B cell (primary cell): Measurements from ENCODE around the gene WWC2. TPM values are rescaled to one million over a fixed set of nuclear protein-coding genes. Genes with fewer than 3 reads are reported as not detected.

Experiments
- ATAC-seq: fragments of 200-7000 bp; cut with Tn5 transposase; one replicate; pipeline ENCODE4 v1.10.0; 2021; ENCODE audit warnings: low read depth, mild to moderate bottlenecking, moderate number of reproducible peaks, moderate library complexity
- CTCF ChIA-PET: fragments of 350-600 bp; sonication (Branson Sonifier 250); formaldehyde crosslinking; loops from one replicate; lab custom pipeline; 2021; ENCODE audit warnings: antibody characterized with exemption, inconsistent platforms; lab: Charles Lee
- POLR2A ChIA-PET: fragments of 350-600 bp; sonication (Branson Sonifier 250); formaldehyde crosslinking; loops from one replicate; lab custom pipeline; 2021; ENCODE audit warnings: antibody characterized with exemption; lab: Charles Lee
- DNase-seq: peaks from one replicate; pipeline ENCODE4 v3.0.0; 2013
- H2AFZ ChIP-seq: 2 replicates; pipeline ENCODE4 v1.6.1; 2012; ENCODE audit warnings: mild to moderate bottlenecking, low read depth, low read length; ENCODE audit not compliant: insufficient read depth, poor library complexity, severe bottlenecking
- H3K27ac ChIP-seq, 2 donors: 1 replicate in 1 of 2; 2 replicates in 1 of 2; pipeline ENCODE4 v1.5.1; 2012 to 2013; ENCODE audit warnings: low read length in 2 of 2, mild to moderate bottlenecking in 2 of 2, moderate library complexity in 1 of 2
- H3K27me3 ChIP-seq, 4 experiments: fragments of 200-600 bp in 1 of 4; sonication (generic) in 1 of 4; replicated peaks in 1 of 4; 1 replicate in 2 of 4; 2 replicates in 2 of 4; pipeline versions ENCODE4 v1.6.1 to v1.7.0; 2013 to 2016; ENCODE audit warnings: low read length in 3 of 4, mild to moderate bottlenecking in 2 of 4, mixed read lengths in 1 of 4, moderate library complexity in 1 of 4; ENCODE audit not compliant: insufficient read depth in 4 of 4, control insufficient read depth in 3 of 4; ENCODE audit errors: control extremely low read depth in 1 of 4
- H3K36me3 ChIP-seq, 2 experiments: replicated peaks in 1 of 2; 1 replicate in 1 of 2; 2 replicates in 1 of 2; pipeline versions ENCODE4 v1.6.1 to v1.7.1; 2013; ENCODE audit warnings: low read length in 1 of 2; ENCODE audit not compliant: insufficient read depth in 2 of 2, control insufficient read depth in 1 of 2; ENCODE audit errors: control extremely low read depth in 1 of 2, extremely low read depth in 1 of 2
- H3K4me1 ChIP-seq, 2 donors: fragments of 200-600 bp in 1 of 2; sonication (generic) in 1 of 2; 1 replicate in 1 of 2; 2 replicates in 1 of 2; pipeline versions ENCODE4 v1.5.1 to v1.6.1; 2013 to 2017; ENCODE audit warnings: low read length in 2 of 2; ENCODE audit not compliant: control insufficient read depth in 2 of 2, insufficient read depth in 2 of 2
- H3K4me2 ChIP-seq: replicated peaks from 2 replicates; pipeline ENCODE3; 2012; ENCODE audit warnings: mild to moderate bottlenecking, low read depth, low read length; ENCODE audit not compliant: poor library complexity, severe bottlenecking
- H3K4me3 ChIP-seq, 5 experiments: fragments of 200-600 bp in 1 of 5; sonication (generic) in 1 of 5; 1 replicate in 3 of 5; 2 replicates in 2 of 5; pipeline versions ENCODE4 v1.5.1 to v1.7.0; 2011 to 2016; ENCODE audit warnings: low read length in 4 of 5, mild to moderate bottlenecking in 4 of 5, low read depth in 2 of 5, control low read depth in 1 of 5, moderate library complexity in 1 of 5; ENCODE audit not compliant: insufficient read depth in 1 of 5; ENCODE audit errors: control extremely low read depth in 1 of 5, extremely low read depth in 1 of 5
- H3K79me2 ChIP-seq: fragments of 200-600 bp; sonication (generic); one replicate; pipeline ENCODE4 v1.6.0; 2016; ENCODE audit warnings: low read length; ENCODE audit not compliant: control insufficient read depth, insufficient read depth
- H3K9ac ChIP-seq: fragments of 200-600 bp; sonication (generic); 2 replicates; pipeline ENCODE4 v1.6.1; 2017; ENCODE audit warnings: mild to moderate bottlenecking, low read length, moderate library complexity
- H3K9me3 ChIP-seq, 3 donors: one replicate each; pipeline versions ENCODE4 v1.6.1 to v1.7.1; 2013; ENCODE audit warnings: low read length in 2 of 3; ENCODE audit not compliant: control insufficient read depth in 2 of 3, insufficient read depth in 1 of 3; ENCODE audit errors: control extremely low read depth in 1 of 3
- H4K20me1 ChIP-seq: 2 replicates; pipeline ENCODE4 v1.6.0; 2012; ENCODE audit warnings: mild to moderate bottlenecking, low read length; ENCODE audit not compliant: insufficient read depth, control insufficient read depth, poor library complexity, severe bottlenecking
- H3K27ac Mint-ChIP-seq: one replicate; pipeline ENCODE4 v1.8.0; 2021; ENCODE audit warnings: mixed read lengths
- H3K27me3 Mint-ChIP-seq: one replicate; pipeline ENCODE4 v1.8.0; 2021; ENCODE audit warnings: mixed read lengths
- H3K4me1 Mint-ChIP-seq: one replicate; pipeline ENCODE4 v1.8.0; 2021; ENCODE audit warnings: mixed read lengths
- H3K4me3 Mint-ChIP-seq: one replicate; pipeline ENCODE4 v1.8.0; 2021; ENCODE audit warnings: mixed read lengths
- H3K9me3 Mint-ChIP-seq: one replicate; pipeline ENCODE4 v1.8.0; 2022; ENCODE audit warnings: mixed read lengths; ENCODE audit not compliant: insufficient read depth
- EZH2 ChIP-seq: IDR thresholded peaks from 2 replicates; pipeline ENCODE4 v1.6.1; 2012; ENCODE audit warnings: borderline replicate concordance, low read depth, mild to moderate bottlenecking, moderate library complexity, low read length; ENCODE audit not compliant: insufficient read depth, poor library complexity, severe bottlenecking
- WGBS: methylation state at CpG from one replicate; pipeline ENCODE4 v1.1.5; 2013; ENCODE audit warnings: missing lambda C conversion rate; ENCODE audit not compliant: insufficient coverage; 5-methylcytosine and 5-hydroxymethylcytosine counted together
- intact Hi-C: fragments of 100-400 bp; cut with micrococcal nuclease; formaldehyde crosslinking; loops from one replicate; pipeline ENCODE4 v1.10.0; 2022
- polyA plus RNA-seq: library from polyadenylated mRNA; depleted of rRNA; stranded (reverse); fragments of >200 nt; gene quantifications from 2 replicates; pipeline ENCODE4 v1.2.3, GENCODE V29; 2012
- total RNA-seq, 2 donors: library from RNA; stranded (reverse); fragments of 120-200 nt in 1 of 2; gene quantifications; 1 replicate in 1 of 2; 2 replicates in 1 of 2; pipeline versions ENCODE4 v1.2.3 to v1.2.4, GENCODE V29; 2013 to 2022
- TF ChIP-seq, protein P1 (sequence below): fragments of 200-600 bp; IDR thresholded peaks from one replicate; pipeline ENCODE4 v1.8.0; 2022; ENCODE audit warnings: antibody characterized with exemption, mild to moderate bottlenecking

The WWC2 gene
- total and polyA plus RNA-seq, 2 donors (not counting 1 experiment from before 2014, with no cell fraction given) = 0.07 to 0.32 TPM

- no peaks in the 10 kb centered on the region for H4K20me1 ChIP-seq
- no peak overlapping the region for H2AFZ ChIP-seq
- H3K4me1 Mint-ChIP-seq = no peaks in the 10 kb centered on the region
- H3K4me1 ChIP-seq = no peaks in the 10 kb centered on the region
- 20% methylated on average over 1 of the region's 3 CpGs for WGBS
- CTCF ChIA-PET = no interaction called here
- no peaks in the 10 kb centered on the region for H3K36me3 ChIP-seq
- no peak for ATAC-seq
- H3K79me2 ChIP-seq = no peaks in the 10 kb centered on the region
- DNase-seq = no peak
- no peak for TF ChIP-seq EZH2
- H3K4me3 Mint-ChIP-seq = no peak overlapping the region
- no peak overlapping the region for H3K4me3 ChIP-seq
- no peaks in the 10 kb centered on the region for H3K27me3 ChIP-seq
- no peak overlapping the region for H3K27ac ChIP-seq
- no peak overlapping the region for H3K9ac ChIP-seq
- intact Hi-C loops = no loop called here
- no peak overlapping the region for H3K27ac Mint-ChIP-seq
- H3K9me3 ChIP-seq = peaks cover 0 to 3% (median 0%) of the 10 kb centered on the region in 3 donors
- no peak overlapping the region for H3K4me2 ChIP-seq
- no peaks in the 10 kb centered on the region for H3K9me3 Mint-ChIP-seq
- POLR2A ChIA-PET = no interaction called here
- peaks cover 12% of the 10 kb centered on the region for H3K27me3 Mint-ChIP-seq
Measured at GRCh38 chr4:183297675-183298074, 198.6 kb downstream of the WWC2 start.

DNA sequence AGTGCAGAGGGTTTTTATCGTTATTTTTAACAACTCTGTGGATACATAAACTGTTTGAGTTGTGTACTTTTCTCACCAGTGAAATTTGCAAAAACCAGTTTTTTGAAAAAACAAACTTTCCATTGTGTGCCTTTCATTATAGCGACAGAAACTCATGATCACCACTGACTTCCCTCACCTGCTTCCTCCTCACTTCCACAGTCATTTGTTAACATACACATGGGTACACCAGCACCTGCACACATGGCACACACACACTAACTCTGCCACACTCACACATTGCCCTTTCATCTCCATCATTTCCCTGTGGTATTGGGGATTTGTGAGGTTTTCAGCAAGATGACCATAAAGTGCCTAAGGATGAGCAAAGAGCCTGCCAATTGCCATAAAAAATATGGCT is 200.4 kb downstream of the WWC2 start:
- Histone ChIP-seq H3K4me1 (no peaks in the 10 kb centered on the region), H3K9ac (no peak overlapping the region), H3K36me3 (no peaks in the 10 kb centered on the region), H3K4me3 (no peak overlapping the region), H3K79me2 (no peaks in the 10 kb centered on the region), H4K20me1 (no peaks in the 10 kb centered on the region), H3K27me3 (no peaks in the 10 kb centered on the region), H3K9me3 (peaks cover 0 to 3% (median 0%) of the 10 kb centered on the region in 3 donors), H3K27ac (no peak overlapping the region), H3K4me2 (no peak overlapping the region), H2AFZ (no peak overlapping the region)
- DNase-seq = no peak
- no peak for TF ChIP-seq EZH2
- TF ChIP-seq, protein P1, sequence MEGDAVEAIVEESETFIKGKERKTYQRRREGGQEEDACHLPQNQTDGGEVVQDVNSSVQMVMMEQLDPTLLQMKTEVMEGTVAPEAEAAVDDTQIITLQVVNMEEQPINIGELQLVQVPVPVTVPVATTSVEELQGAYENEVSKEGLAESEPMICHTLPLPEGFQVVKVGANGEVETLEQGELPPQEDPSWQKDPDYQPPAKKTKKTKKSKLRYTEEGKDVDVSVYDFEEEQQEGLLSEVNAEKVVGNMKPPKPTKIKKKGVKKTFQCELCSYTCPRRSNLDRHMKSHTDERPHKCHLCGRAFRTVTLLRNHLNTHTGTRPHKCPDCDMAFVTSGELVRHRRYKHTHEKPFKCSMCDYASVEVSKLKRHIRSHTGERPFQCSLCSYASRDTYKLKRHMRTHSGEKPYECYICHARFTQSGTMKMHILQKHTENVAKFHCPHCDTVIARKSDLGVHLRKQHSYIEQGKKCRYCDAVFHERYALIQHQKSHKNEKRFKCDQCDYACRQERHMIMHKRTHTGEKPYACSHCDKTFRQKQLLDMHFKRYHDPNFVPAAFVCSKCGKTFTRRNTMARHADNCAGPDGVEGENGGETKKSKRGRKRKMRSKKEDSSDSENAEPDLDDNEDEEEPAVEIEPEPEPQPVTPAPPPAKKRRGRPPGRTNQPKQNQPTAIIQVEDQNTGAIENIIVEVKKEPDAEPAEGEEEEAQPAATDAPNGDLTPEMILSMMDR = no peak
- ATAC-seq = no peak
- no peaks in the 10 kb centered on the region for H3K9me3 Mint-ChIP-seq
- POLR2A ChIA-PET = no interaction called here
- intact Hi-C loops = no loop called here
- H3K27ac Mint-ChIP-seq = no peak overlapping the region
- no peak overlapping the region for H3K4me3 Mint-ChIP-seq
- H3K27me3 Mint-ChIP-seq = peaks cover 12% of the 10 kb centered on the region
- 0% methylated on average over 1 of the region's 2 CpGs for WGBS
- CTCF ChIA-PET = no interaction called here
- no peaks in the 10 kb centered on the region for H3K4me1 Mint-ChIP-seq
